Fibroblast of upper back skin (primary cell): ENCODE measurements around the gene SLC22A5.
"Not testable (repeated sequence)": the region's sequence is repeated elsewhere in the genome, so short reads cannot be mapped to it uniquely, and the experiment has no call there.

Source experiments
- DNase-seq: peaks from one replicate; pipeline ENCODE4 v3.0.0-alpha.2; 2013

The SLC22A5 gene

GRCh38 chr5:132389051-132389331 is 19.5 kb downstream of the SLC22A5 start:
- no peak for DNase-seq

- peak; percentile 100 for DNase-seq
Measured at GRCh38 chr5:132389585-132390286, 20.2 kb downstream of the SLC22A5 start.

- no peak for DNase-seq
Measured at GRCh38 chr5:132391247-132391646, 21.7 kb downstream of the SLC22A5 start.

GRCh38 chr5:132391870-132392269 is 22.4 kb downstream of the SLC22A5 start:
- no peak for DNase-seq

GRCh38 chr5:132392411-132392810 is 22.9 kb downstream of the SLC22A5 start:
- DNase-seq, result no peak

GRCh38 chr5:132392978-132393825 is 23.7 kb downstream of the SLC22A5 start:
- DNase-seq, result no peak

GRCh38 chr5:132394667-132395259 is 25.3 kb downstream of the SLC22A5 start:
- DNase-seq, result no peak

GRCh38 chr5:132396589-132397031 is 27.1 kb downstream of the SLC22A5 start:
- DNase-seq, result peak; percentile 34

- DNase-seq, result no peak
Measured at GRCh38 chr5:132397224-132397623, 27.7 kb downstream of the SLC22A5 start.

GRCh38 chr5:132397936-132398675 is 28.6 kb downstream of the SLC22A5 start:
- not testable (repeated sequence) for DNase-seq

- not testable (repeated sequence) for DNase-seq
Measured at GRCh38 chr5:132404041-132404440, 34.5 kb downstream of the SLC22A5 start.

GRCh38 chr5:132405646-132406045 is 36.1 kb downstream of the SLC22A5 start:
- no peak for DNase-seq

- DNase-seq, result no peak
Measured at GRCh38 chr5:132406144-132406783, 36.8 kb downstream of the SLC22A5 start.

GRCh38 chr5:132407970-132408369 is 38.5 kb downstream of the SLC22A5 start:
- DNase-seq, result no peak

- no peak for DNase-seq
Measured at GRCh38 chr5:132408456-132408855, 38.9 kb downstream of the SLC22A5 start.

- DNase-seq, result no peak
Measured at GRCh38 chr5:132408965-132409364, 39.5 kb downstream of the SLC22A5 start.

GRCh38 chr5:132410451-132411303 is 41.2 kb downstream of the SLC22A5 start:
- peak; percentile 67 for DNase-seq

- no peak for DNase-seq
Measured at GRCh38 chr5:132411304-132412013, 41.9 kb downstream of the SLC22A5 start.

GRCh38 chr5:132413567-132413966 is 44.1 kb downstream of the SLC22A5 start:
- DNase-seq, result no peak

GRCh38 chr5:132414634-132415378 is 45.3 kb downstream of the SLC22A5 start:
- peak; percentile 45 for DNase-seq
